Measurements from ENCODE around the gene CPNE2.

DNA sequence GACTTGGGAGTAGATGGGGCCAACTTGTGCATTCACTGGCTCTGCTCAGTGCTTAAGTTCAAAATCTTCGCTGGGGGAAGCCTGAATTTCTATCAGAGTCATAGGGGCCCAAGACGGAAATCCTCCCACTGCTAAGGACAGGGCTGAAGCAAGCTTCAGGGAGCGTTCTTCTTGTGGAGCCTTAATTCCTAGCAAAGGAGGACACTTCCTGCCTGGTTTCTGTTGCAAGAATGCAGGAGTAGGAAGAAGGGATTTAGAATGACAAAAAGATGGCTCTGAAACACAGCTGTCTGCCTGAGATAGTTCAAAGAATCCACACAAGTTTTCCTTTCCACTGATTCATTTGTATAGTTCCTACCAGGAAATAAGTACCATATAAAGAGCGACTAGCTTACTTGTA is 67.1 kb downstream of the CPNE2 start:
- TF ChIP-seq POLR2A (IDR thresholded peaks at IDR 0.05) (no peak), CTCF (IDR thresholded peaks at IDR 0.05) (no peak), EP300 (IDR thresholded peaks at IDR 0.05) (no peak)

Measured in ovary (tissue), 3 donors.